AG09319 (cell line): Measurements from ENCODE around the gene CAPN1.
A peak's percentile ranks its signal among the peaks of the same experiment; 100 is the strongest.

ENCODE experiments used
- DNase-seq: peaks from one replicate; pipeline ENCODE4 v3.0.0-alpha.2; 2010; ENCODE audit warnings: low read depth; ENCODE audit errors: extremely low read depth
- CTCF ChIP-seq: IDR thresholded peaks from 2 replicates; pipeline ENCODE4 v1.5.1; 2011; ENCODE audit warnings: low read depth, mild to moderate bottlenecking, inconsistent platforms, low read length, moderate library complexity

Gene CAPN1

GRCh38 chr11:65181569-65182257 lies at the start of gene CAPN1:
Gene CAPN1 (plus strand): TSS chr11:65181928. CDS start chr11:65182702, 774 bp downstream.
- TF ChIP-seq CTCF: no peak
- DNase-seq: peak; percentile 75

- no peak for DNase-seq
- no peak for TF ChIP-seq CTCF
These were observed 49.3 kb upstream of the CAPN1 start for GRCh38 chr11:65132238-65132987.

GRCh38 chr11:65132988-65133700 lies 48.6 kb upstream of the CAPN1 start:
- no peak for DNase-seq
- TF ChIP-seq CTCF: no peak

- TF ChIP-seq CTCF: no peak
- DNase-seq: no peak
These were observed 48.0 kb upstream of the CAPN1 start for GRCh38 chr11:65133724-65134123.

- TF ChIP-seq CTCF: no peak
- peak; percentile 65 for DNase-seq
These were observed 47.3 kb upstream of the CAPN1 start, which contains the start of gene SYVN1 for GRCh38 chr11:65134240-65134951. Gene SYVN1 (minus strand): TSS chr11:65134519. CDS start chr11:65133601, 918 bp downstream.

- no peak for TF ChIP-seq CTCF
- peak; percentile 85 for DNase-seq
These were observed 46.6 kb upstream of the CAPN1 start for GRCh38 chr11:65134952-65135632.
